Right lobe of liver (tissue), 4 donors: ENCODE data around the gene CACNA1F.

Experiments
- CTCF ChIP-seq, 4 donors: fragments of 200-600 bp in 3 of 4; fragments of 450-650 bp in 1 of 4; IDR thresholded peaks; one replicate each; pipeline versions ENCODE4 v1.5.1 to v1.8.0; 2016 to 2022; ENCODE audit warnings: antibody characterized with exemption in 4 of 4, mild to moderate bottlenecking in 2 of 4
- POLR2A ChIP-seq: fragments of 450-650 bp; IDR thresholded peaks from one replicate; pipeline ENCODE4 v1.6.1; 2017; ENCODE audit warnings: antibody characterized with exemption, mild to moderate bottlenecking
- donor health status: DM: no; HTN: no; CAD: no.
- donor health status: DM: no; HTN: no; CAD: no.
- donor health status: DM: no; HTN: yes; CAD: no.

GRCh38 chrX:49228185-49228584 lies 5.0 kb downstream of the CACNA1F start:
- TF ChIP-seq CTCF (IDR thresholded peaks at IDR 0.05) = no peak
- TF ChIP-seq POLR2A = no peak
